Kidney (tissue), 14 donors: Measurements from ENCODE around the gene TSSK3. TPM values are rescaled to one million over a fixed set of nuclear protein-coding genes. Genes with fewer than 3 reads are reported as not detected.

Experiments used
- DNase-seq, 5 donors: peaks; one replicate each; pipeline ENCODE4 v3.0.0-alpha.2; 2013 to 2020
- FAIRE-seq: peaks from 2 replicates; lab custom pipeline; 2012; peaks lifted over from hg19 to GRCh38; lab: Jason Lieb, UNC
- H3K27ac ChIP-seq, 2 donors: one replicate each; pipeline ENCODE4 v1.7.0; 2013; ENCODE audit warnings: low read depth in 2 of 2, low read length in 2 of 2, inconsistent platforms in 1 of 2
- H3K27me3 ChIP-seq: one replicate; pipeline ENCODE4 v1.7.1; 2013; ENCODE audit warnings: low read length, inconsistent platforms; ENCODE audit not compliant: control insufficient read depth, insufficient read depth
- H3K36me3 ChIP-seq, 3 donors: one replicate each; pipeline versions ENCODE4 v1.7.0 to v1.7.1; 2013; ENCODE audit warnings: low read length in 3 of 3, control low read depth in 1 of 3, inconsistent platforms in 1 of 3; ENCODE audit not compliant: insufficient read depth in 3 of 3, control insufficient read depth in 2 of 3
- H3K4me1 ChIP-seq, 3 donors: one replicate each; pipeline versions ENCODE4 v1.7.0 to v1.7.1; 2013; ENCODE audit warnings: low read length in 3 of 3, inconsistent platforms in 1 of 3, low read depth in 1 of 3; ENCODE audit not compliant: control insufficient read depth in 2 of 3, insufficient read depth in 2 of 3
- H3K4me3 ChIP-seq, 3 donors: one replicate each; pipeline versions ENCODE4 v1.7.0 to v1.8.1; 2013; ENCODE audit warnings: low read length in 3 of 3, control low read depth in 1 of 3, inconsistent platforms in 1 of 3
- H3K9ac ChIP-seq, 3 donors: one replicate each; pipeline versions ENCODE4 v1.7.0 to v1.7.1; 2013; ENCODE audit warnings: low read length in 3 of 3, control low read depth in 1 of 3, inconsistent platforms in 1 of 3
- H3K9me3 ChIP-seq, 3 donors: one replicate each; pipeline versions ENCODE4 v1.7.0 to v1.7.1; 2013; ENCODE audit warnings: low read length in 3 of 3, control low read depth in 1 of 3, inconsistent platforms in 1 of 3; ENCODE audit not compliant: control insufficient read depth in 2 of 3, insufficient read depth in 1 of 3
- CTCF ChIP-seq: IDR thresholded peaks from 3 replicates; pipeline ENCODE4 v1.5.1; 2012; ENCODE audit warnings: mild to moderate bottlenecking, moderate library complexity, borderline replicate concordance; ENCODE audit not compliant: insufficient read depth; ENCODE audit errors: extremely low read depth
- intact Hi-C: fragments of 100-400 bp; cut with DNase I; formaldehyde crosslinking; loops from one replicate; pipeline ENCODE4 v1.11.1; 2022
- polyA plus RNA-seq: library from polyadenylated mRNA; stranded (reverse); fragments of 350-450 nt; fragmentation: Illumina TruSeq; extraction: RNeasy Lipid Tissue Mini Kit (QIAGEN cat#74804); gene quantifications from one replicate; pipeline ENCODE4 v1.2.3, GENCODE V29; 2014; ENCODE audit warnings: low read depth, low replicate concordance; ENCODE audit not compliant: insufficient read depth
- total RNA-seq: library from RNA; stranded (reverse); fragmentation: NEBNext Ultra II Directional; extraction: Animal tissue kit (Norgen Biotek cat#: 25700); gene quantifications from one replicate; pipeline ENCODE4 v1.2.1, GENCODE V29; 2021
- donor health status: control.
- donor health status: control.
- donor health status: control.
- donor health status: control.
- donor health status: control.
- donor health status: DM: yes; HTN: yes; CAD: no.
- donor health status: Normal renal cell carcinoma (clear cell type).

Gene TSSK3
- total and polyA plus RNA-seq, 2 donors from 2014 or later, result 4.3 TPM; not detected in 1

GRCh38 chr1:32392325-32392724, 30.0 kb downstream of the TSSK3 start:
- H3K27me3 ChIP-seq, result no peaks in the 10 kb centered on the region
- intact Hi-C loops, result no loop called here
- DNase-seq, result no peak
- H3K27ac ChIP-seq, result no peak overlapping the region
- no peak for TF ChIP-seq CTCF
- peaks cover 5 to 20% (median 7%) of the 10 kb centered on the region in 3 donors for H3K36me3 ChIP-seq
- H3K4me3 ChIP-seq, result no peak overlapping the region
- H3K9me3 ChIP-seq, result no peaks in the 10 kb centered on the region
- H3K9ac ChIP-seq, result no peak overlapping the region
- peaks cover 0 to 11% (median 7%) of the 10 kb centered on the region in 3 donors for H3K4me1 ChIP-seq
- no peak for FAIRE-seq

- DNase-seq (no peak), FAIRE-seq (no peak)
- Histone ChIP-seq H3K9me3 (no peaks in the 10 kb centered on the region), H3K4me1 (peaks cover 0 to 11% (median 7%) of the 10 kb centered on the region in 3 donors), H3K36me3 (peaks cover 5 to 15% (median 7%) of the 10 kb centered on the region in 3 donors), H3K9ac (peak overlapping the region; percentile 75 to 92 (median 90)), H3K27me3 (no peaks in the 10 kb centered on the region), H3K4me3 (peak overlapping the region; percentile 86 to 96 (median 94)), H3K27ac (no peak overlapping the region)
- intact Hi-C loops, result no loop called here
- TF ChIP-seq CTCF, result no peak
Observed at GRCh38 chr1:32393136-32393535, 30.8 kb downstream of the TSSK3 start.

GRCh38 chr1:32393832-32394140, 31.4 kb downstream of the TSSK3 start:
- TF ChIP-seq CTCF, result no peak
- Histone ChIP-seq H3K27me3 (no peaks in the 10 kb centered on the region), H3K4me3 (peak overlapping the region; percentile 86 to 96 (median 94)), H3K9me3 (no peaks in the 10 kb centered on the region), H3K36me3 (peaks cover 4 to 15% (median 5%) of the 10 kb centered on the region in 3 donors), H3K9ac (peak overlapping the region; percentile 74 to 92 (median 90)), H3K4me1 (peaks cover 0 to 11% (median 7%) of the 10 kb centered on the region in 3 donors), H3K27ac (peak overlapping the region; percentile 86 to 95)
- DNase-seq, result peak in 1 of 5 donors; percentile 83
- intact Hi-C loops, result no loop called here
- FAIRE-seq, result no peak
